HG03135 (cell line): ENCODE measurements around the gene PLB1.

Source experiments
- ATAC-seq: cut with Tn5 transposase; IDR thresholded peaks from one replicate; pipeline ENCODE4 v1.9.1; 2021; ENCODE audit warnings: mild to moderate bottlenecking, moderate library complexity; ENCODE audit not compliant: unreplicated experiment

Gene PLB1

GRCh38 chr2:28639836-28640235 lies 144.0 kb downstream of the PLB1 start:
- no peak for ATAC-seq

- ATAC-seq, result no peak
These were observed 144.5 kb downstream of the PLB1 start for GRCh38 chr2:28640260-28640907.

- no peak for ATAC-seq
These were observed 145.0 kb downstream of the PLB1 start for GRCh38 chr2:28640908-28641300.

DNA sequence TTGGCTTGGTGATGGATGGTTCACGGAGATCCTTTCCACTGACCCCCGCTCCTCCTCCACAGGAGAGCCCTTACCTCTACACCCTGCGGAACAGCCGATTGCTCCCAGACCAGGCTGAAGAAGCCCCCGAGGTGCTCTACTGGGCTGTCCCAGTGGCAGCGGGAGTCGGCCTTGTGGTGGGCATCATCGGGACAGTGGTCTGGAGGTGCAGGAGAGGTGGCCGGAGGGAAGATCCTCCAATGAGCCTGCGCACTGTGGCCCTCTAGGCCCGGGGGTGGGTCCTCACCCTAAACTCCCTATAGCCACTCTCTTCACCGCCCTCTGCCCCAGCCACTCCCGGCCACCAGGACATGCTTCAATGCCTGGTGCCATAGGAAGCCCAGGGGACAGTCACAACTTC lies 146.9 kb downstream of the PLB1 start:
- ATAC-seq, result no peak

DNA sequence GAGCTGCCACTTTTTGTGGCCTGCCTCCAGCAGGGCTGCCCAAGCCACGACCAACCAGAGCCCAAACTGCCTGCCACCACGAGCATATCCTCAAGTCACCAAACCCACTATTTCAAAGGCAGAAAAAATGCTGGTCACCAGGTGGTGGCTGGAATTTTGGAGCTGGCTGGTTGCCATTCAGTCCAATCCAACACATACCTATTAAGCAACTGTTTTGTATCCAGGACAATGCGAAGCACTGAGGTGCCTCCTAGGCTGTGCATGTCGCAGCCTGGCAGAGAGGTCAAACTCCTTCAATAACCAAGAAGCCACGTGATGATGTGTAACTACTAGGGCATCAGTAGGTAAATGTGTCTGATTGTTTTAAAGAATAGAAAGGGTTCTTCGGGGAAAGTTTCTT lies 147.5 kb downstream of the PLB1 start:
- ATAC-seq, result no peak

GRCh38 chr2:28643911-28644334 lies 148.1 kb downstream of the PLB1 start:
- ATAC-seq, result no peak

- ATAC-seq, result no peak
These were observed 148.9 kb downstream of the PLB1 start for GRCh38 chr2:28644760-28645159.

GRCh38 chr2:28645553-28645952 lies 149.7 kb downstream of the PLB1 start:
- ATAC-seq, result no peak

DNA sequence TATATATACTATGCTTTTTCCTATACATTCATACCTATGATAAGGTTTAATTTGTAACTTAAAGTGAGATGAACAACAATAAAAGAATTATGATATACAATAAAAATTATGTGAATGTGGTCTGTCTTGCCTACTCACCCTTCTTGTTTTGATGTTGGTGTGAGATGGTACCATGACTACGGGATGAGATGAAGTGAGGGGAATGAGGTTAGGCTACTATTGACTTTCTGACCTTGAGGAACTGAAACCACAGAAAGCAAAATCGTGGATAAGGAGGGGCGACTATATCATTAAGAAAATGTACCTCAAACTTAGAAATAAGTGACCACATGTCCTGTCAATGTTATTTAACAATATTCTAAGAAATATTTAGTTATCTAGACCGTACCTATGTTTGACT lies 151.8 kb downstream of the PLB1 start:
- no peak for ATAC-seq

- no peak for ATAC-seq
These were observed 152.3 kb downstream of the PLB1 start for GRCh38 chr2:28648147-28648546.

GRCh38 chr2:28648671-28649395 lies 153.0 kb downstream of the PLB1 start:
- no peak for ATAC-seq

GRCh38 chr2:28649481-28650265 lies 153.8 kb downstream of the PLB1 start:
- no peak for ATAC-seq

- ATAC-seq, result no peak
These were observed 154.4 kb downstream of the PLB1 start for GRCh38 chr2:28650266-28650584.

DNA sequence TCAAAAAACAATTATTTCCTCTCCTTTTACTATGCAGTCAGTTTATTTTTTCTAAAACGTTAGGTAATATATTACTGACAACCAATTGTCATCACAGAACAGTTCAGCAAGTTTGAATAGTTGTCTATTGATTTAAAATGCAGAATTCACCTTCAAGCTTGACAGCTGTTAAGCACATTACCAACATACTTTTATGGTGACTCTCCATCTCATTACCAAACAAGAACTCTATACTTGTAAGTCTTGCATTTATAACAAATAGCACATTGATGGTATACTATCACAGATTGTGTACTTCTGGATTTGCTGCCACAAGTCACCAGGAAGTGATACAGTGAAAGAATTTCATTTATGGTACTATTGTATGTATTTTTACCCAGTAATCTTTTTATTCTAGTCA lies 156.4 kb downstream of the PLB1 start:
- ATAC-seq, result no peak

DNA sequence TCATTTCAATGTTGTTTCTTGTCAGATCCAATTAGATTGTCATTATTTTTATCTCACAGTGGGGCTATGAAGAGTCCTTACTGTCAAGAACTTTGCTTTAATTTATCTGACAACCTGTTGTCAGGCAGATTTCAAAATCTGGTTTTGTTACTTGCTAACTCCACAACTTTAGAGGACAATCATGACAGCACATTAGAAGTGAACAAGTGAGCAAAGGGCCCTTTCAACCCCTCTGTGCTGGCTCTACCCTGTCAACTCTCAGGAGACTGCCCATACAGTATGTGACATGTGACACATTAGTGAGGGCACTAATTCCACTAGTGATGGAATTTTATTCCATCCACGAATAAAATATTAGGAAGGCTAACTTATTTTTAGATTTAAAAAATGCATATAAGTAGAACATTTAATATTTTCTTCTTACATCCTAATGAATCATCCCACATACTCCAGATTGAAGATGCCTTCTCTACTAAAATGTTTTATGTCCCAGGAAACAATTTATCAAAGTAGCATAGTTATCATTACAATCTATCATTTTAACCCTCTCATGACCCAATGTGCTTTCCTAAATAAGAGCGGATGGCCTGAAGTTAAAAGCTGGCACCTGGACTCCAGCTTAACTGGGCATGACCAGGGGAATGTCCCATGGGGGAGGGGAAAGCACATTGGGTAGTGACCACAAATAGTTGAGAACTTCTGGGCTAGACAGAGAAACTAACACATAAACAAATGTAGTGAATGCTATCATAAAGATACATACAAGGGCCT lies 158.2 kb downstream of the PLB1 start:
- ATAC-seq, result no peak

- ATAC-seq, result no peak
These were observed 158.9 kb downstream of the PLB1 start for GRCh38 chr2:28654663-28655320.

DNA sequence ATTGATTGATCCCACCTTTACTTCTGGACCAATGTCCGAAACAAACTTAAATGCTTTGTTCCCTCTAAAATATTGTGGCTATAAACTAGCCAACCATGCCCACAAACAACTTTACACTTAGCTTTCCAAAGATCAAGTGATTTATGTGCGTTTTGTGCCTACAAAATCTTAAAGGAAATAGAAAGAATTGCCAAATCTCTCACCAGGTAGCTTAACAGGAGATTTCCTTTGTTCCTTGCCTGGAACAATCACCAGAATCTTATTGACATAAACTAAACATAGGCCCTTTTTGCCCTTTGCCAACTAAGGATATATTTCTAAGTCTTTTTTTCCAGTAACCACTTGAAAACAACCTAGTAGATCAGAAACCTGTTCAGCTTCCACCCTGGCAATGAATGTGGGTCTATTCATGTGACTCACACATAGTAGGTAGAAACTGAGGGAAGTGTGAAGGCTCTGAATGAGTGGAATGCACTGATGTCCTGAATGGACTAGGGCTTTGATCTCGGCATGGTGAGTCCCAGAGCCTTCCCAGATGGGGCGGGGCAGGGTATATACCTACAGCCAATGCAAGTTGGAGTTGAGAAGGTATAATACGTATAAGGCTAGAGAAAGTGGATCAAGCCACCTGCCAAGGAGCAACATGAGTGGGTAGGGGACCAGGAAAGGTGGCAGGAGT lies 161.2 kb downstream of the PLB1 start:
- no peak for ATAC-seq

DNA sequence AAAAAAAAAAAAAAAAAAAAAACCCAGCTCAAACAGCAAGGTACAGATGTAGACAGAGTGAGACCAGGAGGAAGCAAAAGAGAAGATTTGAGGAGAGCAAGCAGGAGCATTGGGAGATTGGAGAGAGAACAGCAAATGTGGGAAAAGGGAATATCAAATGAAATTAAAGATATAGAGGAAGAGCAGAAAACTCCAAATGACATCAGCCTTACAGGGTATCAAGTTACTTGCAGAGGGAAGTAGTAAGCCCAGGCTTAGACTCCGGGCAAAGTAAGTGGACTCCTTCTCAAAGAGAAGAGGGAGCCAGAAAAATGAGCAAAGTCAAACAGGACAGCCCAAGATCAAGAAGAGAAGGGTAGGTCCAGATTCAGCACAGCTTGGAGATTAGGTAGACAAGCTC lies 162.5 kb downstream of the PLB1 start:
- ATAC-seq, result no peak

- ATAC-seq, result no peak
These were observed 163.3 kb downstream of the PLB1 start for GRCh38 chr2:28659127-28659526.

DNA sequence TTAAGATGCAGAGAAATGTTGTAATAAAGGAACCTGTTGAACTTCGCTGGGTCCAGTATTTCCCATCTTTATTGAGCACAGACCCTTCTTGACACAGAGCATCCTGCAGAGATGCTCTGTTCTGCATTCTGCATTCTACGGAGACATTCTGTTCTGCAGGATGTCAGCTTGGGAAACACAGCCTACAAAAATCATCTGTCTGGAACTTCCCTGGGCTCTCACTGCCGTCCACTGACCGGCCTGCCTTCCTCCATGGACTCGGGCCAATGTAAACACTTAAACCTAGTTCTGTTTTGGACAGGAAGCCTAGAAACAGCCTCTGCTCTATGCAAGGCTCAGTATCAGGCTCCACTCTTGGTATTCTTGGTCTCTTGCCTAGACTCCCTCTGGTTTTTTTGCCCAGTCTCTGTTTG lies 165.7 kb downstream of the PLB1 start:
- ATAC-seq, result no peak
